IMR-90 (cell line): ENCODE results near the gene GPR39. TPM values are rescaled to one million over a fixed set of nuclear protein-coding genes. Genes with fewer than 3 reads are reported as not detected.

Experiments used
- ATAC-seq: fragments of 200-7000 bp; cut with Tn5 transposase; 2 replicates; pipeline ENCODE4 v1.9.1; 2020; ENCODE audit warnings: low read depth, mild to moderate bottlenecking, moderate library complexity
- BruUV-seq: library from RNA; stranded (reverse); fragments of 400-500 nt; replicated peaks from 2 replicates; lab custom pipeline; 2021; lab: Mats Ljungman, UMichigan
- CTCF ChIA-PET: fragments of 300-600 bp; formaldehyde crosslinking; extraction: SDS; loops from one replicate; lab custom pipeline; 2021; ENCODE audit warnings: antibody characterized with exemption; lab: Yijun Ruan, JAX
- POLR2A ChIA-PET: fragments of 300-600 bp; sonication (Branson Sonifier 250); formaldehyde crosslinking; loops from one replicate; lab custom pipeline; 2022; ENCODE audit warnings: antibody characterized with exemption; ENCODE audit not compliant: unreplicated experiment; lab: Charles Lee
- DNase-seq: peaks from one replicate; pipeline ENCODE4 v3.0.0; 2013
- H2AFZ ChIP-seq: replicated peaks from 2 replicates; pipeline ENCODE3; 2013; ENCODE audit warnings: low read length, mild to moderate bottlenecking; ENCODE audit not compliant: poor library complexity
- H2AK5ac ChIP-seq: 2 replicates; pipeline ENCODE4 v1.6.1; 2013; ENCODE audit warnings: low read depth, low read length, inconsistent platforms
- H2AK9ac ChIP-seq: replicated peaks from 2 replicates; pipeline ENCODE3; 2013; ENCODE audit warnings: mild to moderate bottlenecking, low read depth, low read length, moderate library complexity; ENCODE audit not compliant: poor library complexity
- H2BK120ac ChIP-seq: 2 replicates; pipeline ENCODE4 v1.6.1; 2013; ENCODE audit warnings: low read depth, low read length, inconsistent platforms
- H2BK15ac ChIP-seq: 3 replicates; pipeline ENCODE4 v1.6.1; 2013; ENCODE audit warnings: low read depth, low read length, inconsistent platforms
- H2BK20ac ChIP-seq: 2 replicates; pipeline ENCODE4 v1.6.1; 2013; ENCODE audit warnings: low read depth, mild to moderate bottlenecking, inconsistent platforms, low read length, moderate library complexity
- H2BK5ac ChIP-seq: 2 replicates; pipeline ENCODE4 v1.6.1; 2013; ENCODE audit warnings: mild to moderate bottlenecking, low read depth, low read length, inconsistent platforms; ENCODE audit not compliant: poor library complexity, severe bottlenecking
- H3K14ac ChIP-seq: replicated peaks from 2 replicates; pipeline ENCODE4 v1.6.1; 2013; ENCODE audit warnings: low read depth, low read length, inconsistent platforms
- H3K18ac ChIP-seq: 2 replicates; pipeline ENCODE4 v1.6.1; 2013; ENCODE audit warnings: low read depth, low read length, control low read depth
- H3K23ac ChIP-seq: 2 replicates; pipeline ENCODE4 v1.6.1; 2013; ENCODE audit warnings: low read depth, low read length, inconsistent platforms
- H3K27ac ChIP-seq: 2 replicates; pipeline ENCODE4 v1.5.1; 2013; ENCODE audit warnings: mild to moderate bottlenecking, control low read depth, low read length; ENCODE audit not compliant: insufficient read depth
- H3K27me3 ChIP-seq: 2 replicates; pipeline ENCODE4 v1.6.1; 2013; ENCODE audit warnings: low read length; ENCODE audit not compliant: control insufficient read depth, insufficient read depth
- H3K36me3 ChIP-seq: 2 replicates; pipeline ENCODE4 v1.6.1; 2013; ENCODE audit warnings: low read length, mixed read lengths; ENCODE audit not compliant: control insufficient read depth, insufficient read depth
- H3K4ac ChIP-seq: 2 replicates; pipeline ENCODE4 v1.6.1; 2013; ENCODE audit warnings: low read depth, low read length, inconsistent platforms
- H3K4me1 ChIP-seq: 2 replicates; pipeline ENCODE4 v1.6.1; 2013; ENCODE audit warnings: low read length, mixed read lengths; ENCODE audit not compliant: control insufficient read depth, insufficient read depth
- H3K4me2 ChIP-seq: 2 replicates; pipeline ENCODE4 v1.6.1; 2013; ENCODE audit warnings: low read depth, mild to moderate bottlenecking, control low read depth, low read length, moderate library complexity
- H3K4me3 ChIP-seq: 2 replicates; pipeline ENCODE4 v1.5.1; 2013; ENCODE audit warnings: low read depth, mild to moderate bottlenecking, control low read depth, low read length, moderate library complexity; ENCODE audit not compliant: insufficient read depth
- H3K56ac ChIP-seq: 2 replicates; pipeline ENCODE4 v1.6.1; 2013; ENCODE audit warnings: low read length, inconsistent platforms; ENCODE audit not compliant: insufficient read depth; ENCODE audit errors: extremely low read depth
- H3K79me1 ChIP-seq, 2 experiments: 2 replicates each; pipeline ENCODE4 v1.6.1; 2013; ENCODE audit warnings: low read length in 2 of 2, inconsistent platforms in 1 of 2, low read depth in 1 of 2
- H3K9ac ChIP-seq: 2 replicates; pipeline ENCODE4 v1.6.1; 2013; ENCODE audit warnings: low read depth, low read length, control low read depth
- H3K9me1 ChIP-seq: 2 replicates; pipeline ENCODE4 v1.6.1; 2013; ENCODE audit warnings: low read length, inconsistent platforms; ENCODE audit not compliant: insufficient read depth
- H3K9me3 ChIP-seq: 2 replicates; pipeline ENCODE4 v1.6.1; 2013; ENCODE audit warnings: low read length; ENCODE audit not compliant: control insufficient read depth, insufficient read depth
- H4K20me1 ChIP-seq: 2 replicates; pipeline ENCODE4 v1.6.1; 2013; ENCODE audit warnings: low read length, inconsistent platforms; ENCODE audit not compliant: insufficient read depth
- H4K5ac ChIP-seq: 2 replicates; pipeline ENCODE4 v1.6.1; 2013; ENCODE audit warnings: mild to moderate bottlenecking, low read depth, low read length, control low read depth
- H4K8ac ChIP-seq, 2 experiments: 2 replicates each; pipeline ENCODE4 v1.6.1; 2013; ENCODE audit warnings: low read depth in 2 of 2, low read length in 2 of 2, control low read depth in 1 of 2, inconsistent platforms in 1 of 2
- H4K91ac ChIP-seq: 2 replicates; pipeline ENCODE4 v1.6.1; 2013; ENCODE audit warnings: low read depth, low read length, inconsistent platforms; ENCODE audit not compliant: insufficient read depth
- CHD1 ChIP-seq: IDR thresholded peaks from 2 replicates; pipeline ENCODE4 v1.6.1; 2012; ENCODE audit warnings: low read depth, low read length, improper control_type of control experiment
- ELK1 ChIP-seq: fragments of 150-350 bp; IDR thresholded peaks from 2 replicates; pipeline ENCODE4 v1.6.1; 2016; ENCODE audit warnings: low read depth, mild to moderate bottlenecking, low read length, moderate library complexity, borderline replicate concordance
- FOS ChIP-seq: fragments of 150-350 bp; IDR thresholded peaks from 2 replicates; pipeline ENCODE4 v1.6.1; 2016; ENCODE audit warnings: low read depth, low read length
- MAFK ChIP-seq: IDR thresholded peaks from 2 replicates; pipeline ENCODE4 v1.6.1; 2012; ENCODE audit warnings: low read depth, low read length, improper control_type of control experiment
- MXI1 ChIP-seq: IDR thresholded peaks from 2 replicates; pipeline ENCODE4 v1.6.1; 2012; ENCODE audit warnings: low read depth, mild to moderate bottlenecking, low read length, moderate library complexity, borderline replicate concordance
- SMC3 ChIP-seq: fragments of 150-350 bp; IDR thresholded peaks from 2 replicates; pipeline ENCODE4 v1.6.1; 2016; ENCODE audit warnings: low read depth, mild to moderate bottlenecking, antibody characterized with exemption, low read length, moderate library complexity
- USF2 ChIP-seq: fragments of 150-350 bp; IDR thresholded peaks from 2 replicates; pipeline ENCODE4 v1.6.1; 2017; ENCODE audit warnings: mild to moderate bottlenecking, antibody characterized with exemption, low read length, low read depth
- WGBS, 2 experiments: methylation state at CpG; one replicate each; pipeline versions ENCODE4 v1.1.5 to v1.1.7; 2013; ENCODE audit warnings: missing lambda C conversion rate in 2 of 2; ENCODE audit not compliant: insufficient read length in 1 of 2; ENCODE audit errors: extremely low coverage in 2 of 2; 5-methylcytosine and 5-hydroxymethylcytosine counted together
- dilution Hi-C: fragments of 300-500 bp; cut with HindIII; formaldehyde crosslinking; loops from one replicate; pipeline ENCODE4 v1.14.3; 2018; ENCODE audit warnings: low sequenced_read_pairs; ENCODE audit not compliant: unreplicated experiment
- in situ Hi-C: fragments of 300-500 bp; cut with MboI; formaldehyde crosslinking; loops from 3 replicates; pipeline ENCODE4 v1.14.3; 2019; ENCODE audit warnings: low sequenced_read_pairs, inconsistent platforms, mixed read lengths
- intact Hi-C: fragments of 100-400 bp; cut with micrococcal nuclease; formaldehyde crosslinking; loops from 2 replicates; pipeline ENCODE4 v1.10.0; 2022
- polyA plus RNA-seq, 3 experiments: library from polyadenylated mRNA; depleted of rRNA; stranded (reverse); fragments of >200 nt; gene quantifications; 2 replicates each; pipeline ENCODE4 v1.2.3, GENCODE V29; 2012; ENCODE audit warnings: low replicate concordance in 1 of 3
- total RNA-seq: library from RNA; depleted of rRNA; stranded (reverse); fragments of >200 nt; gene quantifications from 2 replicates; pipeline ENCODE4 v1.2.3, GENCODE V29; 2012

Gene GPR39
- total and polyA plus RNA-seq, 2 of the 4 experiments (the other 2 are of a cell fraction): 4.4 to 9.0 TPM

- WGBS, 2 experiments: no CpG with 5 or more reads among the region's 1 CpG
- no TSS peak for BruUV-seq
- Histone ChIP-seq H2BK120ac (no peak overlapping the region), H4K20me1 (no peaks in the 10 kb centered on the region), H3K4me3 (no peak overlapping the region), H3K18ac (no peak overlapping the region), H4K91ac (no peak overlapping the region), H3K9ac (no peak overlapping the region), H3K9me1 (no peaks in the 10 kb centered on the region), H3K23ac (no peak overlapping the region), H3K9me3 (peaks cover 27% of the 10 kb centered on the region), H3K36me3 (no peaks in the 10 kb centered on the region), H2BK5ac (peak overlapping the region; percentile 34), H3K27ac (no peak overlapping the region), H2AK9ac (no peak overlapping the region), H3K56ac (no peak overlapping the region), H3K27me3 (no peaks in the 10 kb centered on the region), H4K8ac (no peak overlapping the region), H4K5ac (no peak overlapping the region), H2BK15ac (no peak overlapping the region), H3K79me1 (no peaks in the 10 kb centered on the region), H3K4me2 (no peak overlapping the region), H2AFZ (no peak overlapping the region), H2BK20ac (no peak overlapping the region), H3K4ac (no peak overlapping the region), H3K4me1 (no peaks in the 10 kb centered on the region), H2AK5ac (no peak overlapping the region), H3K14ac (no peak overlapping the region)
- in situ Hi-C loops: no loop called here
- ChIA-PET CTCF (no interaction called here), POLR2A (interaction anchor here (0.6 kb wide), 1 partner anchor 28 kb away, joined by 12 read pairs; no protein-coding TSS in a partner anchor)
- no peak for DNase-seq
- no peak for TF ChIP-seq USF2
- no peak for TF ChIP-seq ELK1
- TF ChIP-seq CHD1: no peak
- TF ChIP-seq FOS: no peak
- TF ChIP-seq MAFK: no peak
- TF ChIP-seq SMC3: no peak
- no peak for TF ChIP-seq MXI1
- intact Hi-C loops: no loop called here
- dilution Hi-C loops: no loop called here
- no peak for ATAC-seq
These were observed 49.9 kb downstream of the GPR39 start for GRCh38 chr2:132466428-132467028.
